Measurements from ENCODE around the gene LAMP2. TPM values are rescaled to one million over a fixed set of nuclear protein-coding genes. Genes with fewer than 3 reads are reported as not detected.
"Not testable (repeated sequence)": the region's sequence is repeated elsewhere in the genome, so short reads cannot be mapped to it uniquely, and the experiment has no call there.

LAMP2 gene
- total and polyA plus RNA-seq, 2 of the 4 experiments (the other 2 are of a cell fraction): 78.1 to 129 TPM

DNA sequence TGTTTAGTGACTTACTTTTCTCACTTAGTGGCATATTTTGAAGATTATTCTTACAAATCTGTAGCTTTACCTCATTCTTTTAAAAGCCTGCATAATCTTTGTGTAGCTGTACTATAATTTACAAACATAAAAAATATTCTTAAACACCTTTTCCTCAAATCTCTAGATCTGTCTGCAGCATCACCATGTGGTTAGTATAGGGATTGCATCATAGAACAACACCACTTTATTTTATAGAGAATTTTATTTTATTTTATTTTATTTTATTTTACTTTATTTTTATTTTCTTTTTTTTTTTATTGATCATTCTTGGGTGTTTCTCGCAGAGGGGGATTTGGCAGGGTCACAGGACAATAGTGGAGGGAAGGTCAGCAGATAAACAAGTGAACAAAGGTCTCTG, 6.4 kb upstream of the LAMP2 start:
- H2BK120ac ChIP-seq (ENCODE audit: low read depth, low read length); H4K8ac ChIP-seq (ENCODE audit: low read depth in 2 of 2, low read length in 2 of 2); BruUV-seq (replicated peaks); H2BK20ac ChIP-seq (ENCODE audit: low read depth, low read length); H3K27me3 ChIP-seq (ENCODE audit: control insufficient read depth, insufficient read depth, low read length); H3K14ac ChIP-seq (replicated peaks; ENCODE audit: low read depth, low read length); H3K23ac ChIP-seq (ENCODE audit: low read depth, low read length); dilution Hi-C loops (cut with HindIII; ENCODE audit: low sequenced_read_pairs, unreplicated experiment); H2AFZ ChIP-seq (replicated peaks; ENCODE audit: low read length, poor library complexity); H4K5ac ChIP-seq (ENCODE audit: low read depth, low read length); H3K4me2 ChIP-seq (ENCODE audit: low read depth, low read length); H3K79me1 ChIP-seq (ENCODE audit: low read depth in 1 of 2, low read length in 2 of 2); H3K27ac ChIP-seq (ENCODE audit: insufficient read depth, low read length); H3K56ac ChIP-seq (ENCODE audit: extremely low read depth, insufficient read depth, low read length); H3K9ac ChIP-seq (ENCODE audit: low read depth, low read length); H2BK15ac ChIP-seq (ENCODE audit: low read depth, low read length); H3K4ac ChIP-seq (ENCODE audit: low read depth, low read length); in situ Hi-C loops (cut with MboI; ENCODE audit: low sequenced_read_pairs); H3K9me1 ChIP-seq (ENCODE audit: insufficient read depth, low read length); H3K4me1 ChIP-seq (ENCODE audit: control insufficient read depth, insufficient read depth, low read length); H4K20me1 ChIP-seq (ENCODE audit: insufficient read depth, low read length); H2AK9ac ChIP-seq (replicated peaks; ENCODE audit: low read depth, low read length, poor library complexity); H3K18ac ChIP-seq (ENCODE audit: low read depth, low read length); H2BK5ac ChIP-seq (ENCODE audit: low read depth, low read length, poor library complexity, severe bottlenecking); H4K91ac ChIP-seq (ENCODE audit: insufficient read depth, low read depth, low read length); H3K4me3 ChIP-seq (ENCODE audit: insufficient read depth, low read depth, low read length); H3K9me3 ChIP-seq (ENCODE audit: control insufficient read depth, insufficient read depth, low read length); H2AK5ac ChIP-seq (ENCODE audit: low read depth, low read length); H3K36me3 ChIP-seq (ENCODE audit: control insufficient read depth, insufficient read depth, low read length): not testable (repeated sequence)
- no CpG with 5 or more reads among the region's 1 CpG for WGBS, 2 experiments (ENCODE audit: extremely low coverage in 2 of 2, insufficient read length in 1 of 2)
- ATAC-seq (ENCODE audit: low read depth): 0 out of 2 replicates have a peak, but pooled peaks have one; percentile 35
- peak; percentile 56 for TF ChIP-seq RAD21 (IDR thresholded peaks at IDR 0.05; ENCODE audit: low read length)
- peak; percentile 32; the same call in 1 of the 2 replicates for TF ChIP-seq SMC3 (IDR thresholded peaks at IDR 0.05; ENCODE audit: low read depth, low read length)
- TF ChIP-seq, protein P1, sequence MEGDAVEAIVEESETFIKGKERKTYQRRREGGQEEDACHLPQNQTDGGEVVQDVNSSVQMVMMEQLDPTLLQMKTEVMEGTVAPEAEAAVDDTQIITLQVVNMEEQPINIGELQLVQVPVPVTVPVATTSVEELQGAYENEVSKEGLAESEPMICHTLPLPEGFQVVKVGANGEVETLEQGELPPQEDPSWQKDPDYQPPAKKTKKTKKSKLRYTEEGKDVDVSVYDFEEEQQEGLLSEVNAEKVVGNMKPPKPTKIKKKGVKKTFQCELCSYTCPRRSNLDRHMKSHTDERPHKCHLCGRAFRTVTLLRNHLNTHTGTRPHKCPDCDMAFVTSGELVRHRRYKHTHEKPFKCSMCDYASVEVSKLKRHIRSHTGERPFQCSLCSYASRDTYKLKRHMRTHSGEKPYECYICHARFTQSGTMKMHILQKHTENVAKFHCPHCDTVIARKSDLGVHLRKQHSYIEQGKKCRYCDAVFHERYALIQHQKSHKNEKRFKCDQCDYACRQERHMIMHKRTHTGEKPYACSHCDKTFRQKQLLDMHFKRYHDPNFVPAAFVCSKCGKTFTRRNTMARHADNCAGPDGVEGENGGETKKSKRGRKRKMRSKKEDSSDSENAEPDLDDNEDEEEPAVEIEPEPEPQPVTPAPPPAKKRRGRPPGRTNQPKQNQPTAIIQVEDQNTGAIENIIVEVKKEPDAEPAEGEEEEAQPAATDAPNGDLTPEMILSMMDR (conservative IDR thresholded peaks at IDR 0.05; ENCODE audit: low read depth, low read length): peak; percentile 60
- TF ChIP-seq CEBPB (IDR thresholded peaks at IDR 0.05; ENCODE audit: low read depth, low read length): peak; percentile 85
- ChIA-PET CTCF (interaction anchor here (0.6 to 1.0 kb wide), 6 partner anchors 16 to 828 kb away, joined by 3 to 6 read pairs (median 4); no protein-coding TSS in a partner anchor), POLR2A (ENCODE audit: unreplicated experiment) (interaction anchor here (0.5 kb wide), 1 partner anchor 85 kb away, joined by 3 read pairs; no protein-coding TSS in a partner anchor)
- intact Hi-C loops (cut with micrococcal nuclease): loop anchor here (10.0 kb wide), 1 partner anchor 161 kb away; the partner anchor contains the start of gene TMEM255A
- DNase-seq: peak; percentile 43

All from IMR-90 (cell line).